Brain microvascular endothelial cell (primary cell): ENCODE results near the gene TRAPPC8.

Source experiments
- DNase-seq: peaks from one replicate; pipeline ENCODE4 v3.0.0-alpha.2; 2020
- H3K27ac ChIP-seq: fragments of 250-450 bp; sonication (Bioruptor Pico); 2 replicates; pipeline ENCODE4 v1.5.1; 2020; ENCODE audit warnings: mild to moderate bottlenecking, moderate library complexity
- H3K27me3 ChIP-seq: fragments of 250-450 bp; sonication (Bioruptor Pico); replicated peaks from 2 replicates; pipeline ENCODE4 v1.5.1; 2020; ENCODE audit warnings: mild to moderate bottlenecking
- H3K36me3 ChIP-seq: fragments of 250-450 bp; sonication (Bioruptor Pico); replicated peaks from 2 replicates; pipeline ENCODE4 v1.5.1; 2020; ENCODE audit warnings: mild to moderate bottlenecking
- H3K4me3 ChIP-seq: 2 replicates; pipeline ENCODE4 v1.5.1; 2011; ENCODE audit warnings: low read depth, mild to moderate bottlenecking, control low read depth, low read length, moderate library complexity
- CTCF ChIP-seq: IDR thresholded peaks from 2 replicates; pipeline ENCODE4 v1.5.1; 2011; ENCODE audit warnings: low read depth, mild to moderate bottlenecking, moderate library complexity, low read length, control low read depth, inconsistent platforms; ENCODE audit errors: missing control alignments
- in situ Hi-C: cut with HindIII; loops from 2 replicates; pipeline ENCODE4 v1.10.0; 2017; ENCODE audit warnings: low sequenced_read_pairs, low pct_ligation_motif_present

Gene TRAPPC8

GRCh38 chr18:31795747-31796146 lies 147.2 kb downstream of the TRAPPC8 start:
- H3K36me3 ChIP-seq: no peaks in the 10 kb centered on the region
- no peak for DNase-seq
- in situ Hi-C loops: no loop called here
- H3K27ac ChIP-seq: no peak overlapping the region
- no peak for TF ChIP-seq CTCF
- no peaks in the 10 kb centered on the region for H3K27me3 ChIP-seq
- no peak overlapping the region for H3K4me3 ChIP-seq

GRCh38 chr18:31793531-31793930 lies 149.4 kb downstream of the TRAPPC8 start:
- Histone ChIP-seq H3K27me3 (no peaks in the 10 kb centered on the region), H3K36me3 (no peaks in the 10 kb centered on the region), H3K4me3 (no peak overlapping the region), H3K27ac (no peak overlapping the region)
- in situ Hi-C loops: no loop called here
- TF ChIP-seq CTCF: no peak
- DNase-seq: no peak

- TF ChIP-seq CTCF: no peak
- in situ Hi-C loops: no loop called here
- H3K27me3 ChIP-seq: no peaks in the 10 kb centered on the region
- H3K4me3 ChIP-seq: no peak overlapping the region
- no peaks in the 10 kb centered on the region for H3K36me3 ChIP-seq
- DNase-seq: no peak
- no peak overlapping the region for H3K27ac ChIP-seq
These were observed 150.4 kb downstream of the TRAPPC8 start for GRCh38 chr18:31792580-31792911.

- no peak for TF ChIP-seq CTCF
- Histone ChIP-seq H3K4me3 (no peak overlapping the region), H3K36me3 (no peaks in the 10 kb centered on the region), H3K27me3 (no peaks in the 10 kb centered on the region), H3K27ac (no peak overlapping the region)
- DNase-seq: no peak
- in situ Hi-C loops: no loop called here
These were observed 150.9 kb downstream of the TRAPPC8 start for GRCh38 chr18:31791817-31792579.

- no peak for DNase-seq
- in situ Hi-C loops: no loop called here
- no peaks in the 10 kb centered on the region for H3K27me3 ChIP-seq
- no peak overlapping the region for H3K27ac ChIP-seq
- TF ChIP-seq CTCF: no peak
- H3K36me3 ChIP-seq: no peaks in the 10 kb centered on the region
- no peak overlapping the region for H3K4me3 ChIP-seq
These were observed 153.5 kb downstream of the TRAPPC8 start for GRCh38 chr18:31789409-31789808.

- no peaks in the 10 kb centered on the region for H3K36me3 ChIP-seq
- H3K27ac ChIP-seq: no peak overlapping the region
- no peak overlapping the region for H3K4me3 ChIP-seq
- in situ Hi-C loops: no loop called here
- no peak for DNase-seq
- H3K27me3 ChIP-seq: no peaks in the 10 kb centered on the region
- TF ChIP-seq CTCF: no peak
These were observed 159.9 kb downstream of the TRAPPC8 start for GRCh38 chr18:31783059-31783458.
